K562 (cell line): ENCODE data around the gene DDX39A. TPM values are rescaled to one million over a fixed set of nuclear protein-coding genes. Genes with fewer than 3 reads are reported as not detected.

ENCODE experiments used
- ATAC-seq: fragments of 200-7000 bp; cut with Tn5 transposase; 3 replicates; pipeline ENCODE4 v1.9.1; 2020; ENCODE audit warnings: moderate library complexity
- BruUV-seq: library from RNA; stranded (reverse); fragments of 400-500 nt; replicated peaks from 2 replicates; lab custom pipeline; 2021; lab: Mats Ljungman, UMichigan
- CTCF ChIA-PET: fragments of 300-600 bp; formaldehyde crosslinking; extraction: SDS; loops from one replicate; lab custom pipeline; 2021; ENCODE audit warnings: low intra/inter-chr PET ratio; lab: Yijun Ruan, JAX
- POLR2A ChIA-PET: fragments of 300-600, 350-650 bp; sonication (Branson Sonifier 250); formaldehyde crosslinking; extraction: SDS; loops from one replicate; lab custom pipeline; 2021; ENCODE audit warnings: antibody characterized with exemption, inconsistent platforms; lab: Yijun Ruan, JAX
- DNase-seq, 4 experiments: peaks; one replicate each; pipeline versions ENCODE4 v3.0.0 to v3.0.0-alpha.2; 2011 to 2018; ENCODE audit warnings: low spot score in 3 of 4, mixed read lengths in 3 of 4; ENCODE audit errors: extremely low read depth in 1 of 4
- FAIRE-seq: peaks from 2 replicates; lab custom pipeline; 2011; peaks lifted over from hg19 to GRCh38; lab: Jason Lieb, UNC
- H2AFZ ChIP-seq: 2 replicates; pipeline ENCODE4 v1.6.0; 2011; ENCODE audit warnings: low read depth, low read length, control low read depth, inconsistent platforms
- H3K27ac ChIP-seq: fragments of 200-600 bp; 3 replicates; pipeline ENCODE4 v1.8.0; 2011; ENCODE audit warnings: low read depth, mild to moderate bottlenecking, control low read depth, inconsistent platforms, low read length, moderate library complexity, mixed read lengths; ENCODE audit errors: extremely low read depth
- H3K27me3 ChIP-seq, 2 experiments: fragments of 300-600 bp in 1 of 2; 2 replicates in 1 of 2; 3 replicates in 1 of 2; pipeline versions ENCODE4 v1.6.0 to v1.8.0; 2011; ENCODE audit warnings: inconsistent platforms in 2 of 2, low read length in 2 of 2, mild to moderate bottlenecking in 1 of 2, mixed read lengths in 1 of 2, moderate library complexity in 1 of 2; ENCODE audit not compliant: control insufficient read depth in 2 of 2, insufficient read depth in 2 of 2
- H3K36me3 ChIP-seq: fragments of 300-600 bp; 3 replicates; pipeline ENCODE4 v1.8.0; 2011; ENCODE audit warnings: mild to moderate bottlenecking, low read length, inconsistent platforms; ENCODE audit not compliant: control insufficient read depth, insufficient read depth
- H3K4me1 ChIP-seq, 2 experiments: fragments of 200-600 bp in 1 of 2; replicated peaks in 1 of 2; 2 replicates in 1 of 2; 3 replicates in 1 of 2; pipeline versions ENCODE4 v1.5.1 to v1.8.0; 2011; ENCODE audit warnings: inconsistent platforms in 2 of 2, low read length in 2 of 2, mild to moderate bottlenecking in 1 of 2, mixed read lengths in 1 of 2, moderate library complexity in 1 of 2; ENCODE audit not compliant: control insufficient read depth in 2 of 2, insufficient read depth in 2 of 2
- H3K4me2 ChIP-seq: 2 replicates; pipeline ENCODE4 v1.6.1; 2011; ENCODE audit warnings: low read length, control low read depth, inconsistent platforms, mixed read lengths; ENCODE audit not compliant: insufficient read depth
- H3K4me3 ChIP-seq: fragments of 200-600 bp; sonication (generic), shearing (Covaris generic); 2 replicates; pipeline ENCODE4 v1.5.1; 2016; ENCODE audit warnings: control low read depth, inconsistent platforms
- H3K79me2 ChIP-seq: fragments of 200-600 bp; 3 replicates; pipeline ENCODE4 v1.8.0; 2011; ENCODE audit warnings: low read length, inconsistent platforms; ENCODE audit not compliant: control insufficient read depth, insufficient read depth
- H3K9ac ChIP-seq, 2 experiments: 2 replicates each; pipeline versions ENCODE4 v1.6.0 to v1.6.1; 2011; ENCODE audit warnings: low read depth in 2 of 2, low read length in 2 of 2, control low read depth in 1 of 2, inconsistent platforms in 1 of 2, mild to moderate bottlenecking in 1 of 2, mixed read lengths in 1 of 2; ENCODE audit not compliant: insufficient read depth in 1 of 2
- H3K9me1 ChIP-seq: one replicate; pipeline ENCODE4 v1.6.0; 2011; ENCODE audit warnings: inconsistent platforms, mild to moderate bottlenecking, low read length, moderate library complexity; ENCODE audit not compliant: control insufficient read depth, insufficient read depth
- H3K9me3 ChIP-seq: replicated peaks from 2 replicates; pipeline ENCODE4 v1.5.1; 2011; ENCODE audit warnings: low read depth, low read length, inconsistent platforms; ENCODE audit not compliant: control insufficient read depth, insufficient read depth
- H4K20me1 ChIP-seq: replicated peaks from 2 replicates; pipeline ENCODE4 v1.6.1; 2011; ENCODE audit warnings: low read length, inconsistent platforms, mixed read lengths; ENCODE audit not compliant: control insufficient read depth, insufficient read depth
- CREBBP ChIP-seq: IDR thresholded peaks from one replicate; pipeline ENCODE4 v1.6.1; 2012; ENCODE audit warnings: low read depth, mild to moderate bottlenecking, control low read depth, inconsistent platforms, low read length
- HCFC1 ChIP-seq: IDR thresholded peaks from 2 replicates; pipeline ENCODE4 v1.6.1; 2012; ENCODE audit warnings: low read depth, low read length, improper control_type of control experiment
- HOXB6 ChIP-seq: fragments of 250-450 bp; sonication (Bioruptor Pico); IDR thresholded peaks from 2 replicates; pipeline ENCODE4 v1.5.1; 2022; ENCODE audit warnings: mild to moderate bottlenecking, borderline replicate concordance
- IRF2 ChIP-seq: sonication (generic); formaldehyde crosslinking; IDR thresholded peaks from 2 replicates; pipeline ENCODE4 v1.8.1; 2022; ENCODE audit warnings: mild to moderate bottlenecking, missing genetic modification reagents
- MITF ChIP-seq: IDR thresholded peaks from 2 replicates; pipeline ENCODE4 v1.6.1; 2014; ENCODE audit warnings: antibody characterized with exemption
- NELFE ChIP-seq: IDR thresholded peaks from 2 replicates; pipeline ENCODE4 v1.6.1; 2011; ENCODE audit warnings: mild to moderate bottlenecking; ENCODE audit not compliant: insufficient read depth, insufficient read length
- POLR2G ChIP-seq: fragments of 200-400 bp; formaldehyde crosslinking; IDR thresholded peaks from 2 replicates; pipeline ENCODE4 v1.6.1; 2017; ENCODE audit warnings: low read depth, mild to moderate bottlenecking, antibody characterized with exemption, low read length, moderate library complexity
- RBFOX2 ChIP-seq: fragments of 200-400 bp; formaldehyde crosslinking; IDR thresholded peaks from 2 replicates; pipeline ENCODE4 v1.6.1; 2017; ENCODE audit warnings: low read depth, mild to moderate bottlenecking, low read length, moderate library complexity
- RHOXF2B ChIP-seq: fragments of 250-450 bp; sonication (Bioruptor Pico); conservative IDR thresholded peaks from 2 replicates; pipeline ENCODE4 v1.5.1; 2021
- SMARCA4 ChIP-seq: fragments of 450-650 bp; IDR thresholded peaks from 2 replicates; pipeline ENCODE4 v1.6.1; 2016
- SNRNP70 ChIP-seq: fragments of 200-400 bp; formaldehyde crosslinking; optimal IDR thresholded peaks from 2 replicates; pipeline ENCODE3; 2017; ENCODE audit warnings: low read depth, low read length
- ZC3H11A ChIP-seq: IDR thresholded peaks from 2 replicates; pipeline ENCODE4 v1.6.1; 2012; ENCODE audit warnings: low read depth, low read length, improper control_type of control experiment
- ZNF23 ChIP-seq: fragments of 250-450 bp; sonication (Bioruptor Pico); IDR thresholded peaks from 2 replicates; pipeline ENCODE4 v1.4.0; 2020; ENCODE audit warnings: mild to moderate bottlenecking
- WGBS: fragments of 100-300 bp; shearing (Covaris generic); methylation state at CpG from one replicate; pipeline ENCODE4 v1.1.6; 2016; ENCODE audit warnings: low coverage, mixed read lengths; ENCODE audit not compliant: insufficient coverage; ENCODE audit errors: missing lambda C conversion rate; 5-methylcytosine and 5-hydroxymethylcytosine counted together
- in situ Hi-C: fragments of 300-500 bp; cut with MboI; formaldehyde crosslinking; loops from 4 replicates; pipeline ENCODE4 v1.15.0; 2018; ENCODE audit warnings: inconsistent platforms, mixed read lengths
- intact Hi-C: fragments of 100-400 bp; cut with micrococcal nuclease; formaldehyde crosslinking; loops from 2 replicates; pipeline ENCODE4 v1.14.2; 2022
- polyA plus RNA-seq, 8 experiments: library from polyadenylated mRNA; depleted of rRNA in 4 of 8; stranded (reverse) in 5 of 8; unstranded in 3 of 8; fragments of >200 nt; fragmentation: Nextera tagmentation in 2 of 8; fragmentation: Illumina TruSeq in 1 of 8; extraction: Ambion mirVana in 2 of 8; extraction: Trizol in 1 of 8; gene quantifications; 2 replicates each; pipeline versions ENCODE4 v1.2.1 to v1.2.3, GENCODE V29; 2011 to 2014; ENCODE audit warnings: inconsistent platforms in 1 of 8, missing spikeins in 1 of 8
- total RNA-seq, 7 experiments: library from RNA; depleted of rRNA in 6 of 7; stranded (reverse); fragments of >200 nt in 6 of 7; fragmentation: Illumina TruSeq in 2 of 7; extraction: Trizol in 2 of 7; gene quantifications; 2 replicates each; pipeline versions ENCODE4 v1.2.1 to v1.2.3, GENCODE V29; 2011 to 2021; ENCODE audit warnings: low replicate concordance in 1 of 7

DDX39A gene
- total and polyA plus RNA-seq, 9 of the 15 experiments (the other 6 are each of a cell fraction or from before 2014, with no cell fraction given), result 90.3 to 250 (median 188) TPM

- H3K9ac ChIP-seq, result no peak overlapping the region
- H3K36me3 ChIP-seq, result peaks cover 66% of the 10 kb centered on the region
- in situ Hi-C loops, result no loop called here
- DNase-seq, result no peak
- no peak overlapping the region for H3K4me2 ChIP-seq
- ATAC-seq, result no peak
- no peak overlapping the region for H2AFZ ChIP-seq
- TF ChIP-seq CREBBP (no peak), ZC3H11A (no peak), SMARCA4 (no peak), RBFOX2 (peak; percentile 23; the same call in 1 of the 2 replicates), ZNF23 (CRISPR knock-in tag) (no peak), HOXB6 (CRISPR knock-in tag) (no peak), RHOXF2B (no peak), IRF2 (CRISPR knock-in tag) (no peak), NELFE (no peak), SNRNP70 (no peak), POLR2G (peak; percentile 27; the same call in 1 of the 2 replicates), HCFC1 (no peak), MITF (no peak)
- TF ChIP-seq, all 486 proteins: peak for 2
- no peak for FAIRE-seq
- ChIA-PET POLR2A (no interaction called here), CTCF (no interaction called here)
- no peaks in the 10 kb centered on the region for H3K9me1 ChIP-seq
- BruUV-seq, result no TSS peak
- H3K27me3 ChIP-seq, result no peaks in the 10 kb centered on the region
- H3K4me3 ChIP-seq, result no peak overlapping the region
- intact Hi-C loops, result no loop called here
- peaks cover 11 to 32% of the 10 kb centered on the region in 2 experiments for H3K4me1 ChIP-seq
- H3K79me2 ChIP-seq, result peaks cover 35% of the 10 kb centered on the region
- 0 out of 2 replicates have a peak, but pooled peaks cover 3% of the 10 kb centered on the region for H4K20me1 ChIP-seq
- H3K27ac ChIP-seq, result no peak overlapping the region
- H3K9me3 ChIP-seq, result no peaks in the 10 kb centered on the region; the same call in 1 of the 2 replicates
- 97% methylated on average over 12 of the region's 16 CpGs for WGBS
Observed at GRCh38 chr19:14442891-14443631, 23.9 kb upstream of the DDX39A start.
